ENCODE data around the gene TUBB2B.

- no peak for TF ChIP-seq POLR2A (IDR thresholded peaks at IDR 0.05; ENCODE audit: low read depth, low read length)
- no peak for TF ChIP-seq POLR2AphosphoS5 (IDR thresholded peaks at IDR 0.05; ENCODE audit: low read depth, low read length)
- TF ChIP-seq SPI1 (IDR thresholded peaks at IDR 0.05; ENCODE audit: low read depth, low read length), result no peak
- TF ChIP-seq TAF1 (IDR thresholded peaks at IDR 0.05; ENCODE audit: low read depth, low read length), result no peak
Measured at GRCh38 chr6:3277251-3277650, 49.8 kb upstream of the TUBB2B start.
